K562 (cell line): ENCODE results near the gene ALKBH3. TPM values are rescaled to one million over a fixed set of nuclear protein-coding genes. Genes with fewer than 3 reads are reported as not detected.

ENCODE experiments used
- ARNT ChIP-seq, 2 experiments: fragments of 450-650 bp; IDR thresholded peaks; 2 replicates each; pipeline ENCODE4 v1.6.1; 2016; ENCODE audit warnings: mild to moderate bottlenecking in 1 of 2
- CBX3 ChIP-seq, 2 experiments: IDR thresholded peaks; 1 replicate in 1 of 2; 2 replicates in 1 of 2; pipeline ENCODE4 v1.6.1; 2012; ENCODE audit warnings: inconsistent platforms in 2 of 2, low read length in 2 of 2, borderline replicate concordance in 1 of 2, control low read depth in 1 of 2
- CXXC5 ChIP-seq: fragments of 250-450 bp; sonication (Bioruptor Pico); IDR thresholded peaks from 2 replicates; pipeline ENCODE4 v1.8.0; 2022; ENCODE audit warnings: inconsistent platforms, mild to moderate bottlenecking, moderate library complexity
- GTF2F1 ChIP-seq: IDR thresholded peaks from 2 replicates; pipeline ENCODE4 v1.6.1; 2011; ENCODE audit warnings: low read depth, low read length, improper control_type of control experiment
- NFATC3 ChIP-seq: fragments of 450-650 bp; IDR thresholded peaks from 2 replicates; pipeline ENCODE4 v1.6.1; 2017; ENCODE audit warnings: mild to moderate bottlenecking
- NR2C1 ChIP-seq, 2 experiments: fragments of 450-650 bp; IDR thresholded peaks; 2 replicates each; pipeline ENCODE4 v1.6.1; 2017; ENCODE audit warnings: mild to moderate bottlenecking in 2 of 2, antibody characterized with exemption in 1 of 2, inconsistent platforms in 1 of 2, missing compliant biosample characterization in 1 of 2, missing genetic modification characterization in 1 of 2
- STAT5A ChIP-seq: IDR thresholded peaks from 2 replicates; pipeline ENCODE4 v1.6.1; 2012; ENCODE audit warnings: low read length, inconsistent platforms, borderline replicate concordance
- ZKSCAN1 ChIP-seq: fragments of 150-350 bp; IDR thresholded peaks from 2 replicates; pipeline ENCODE4 v1.6.1; 2016; ENCODE audit warnings: low read depth, low read length
- ZKSCAN3 ChIP-seq: fragments of 250-450 bp; sonication (Bioruptor Pico); IDR thresholded peaks from 2 replicates; pipeline ENCODE4 v1.4.0; 2020
- ZNF197 ChIP-seq: fragments of 200-800 bp; sonication (Bioruptor generic); IDR thresholded peaks from 2 replicates; pipeline ENCODE4 v1.6.1; 2016; ENCODE audit warnings: low read depth, missing genetic modification characterization, missing compliant biosample characterization
- ZNF589 ChIP-seq: fragments of 200-800 bp; sonication (Bioruptor generic); IDR thresholded peaks from 2 replicates; pipeline ENCODE4 v1.6.1; 2016; ENCODE audit warnings: low read depth, missing genetic modification characterization, missing compliant biosample characterization
- polyA plus RNA-seq, 8 experiments: library from polyadenylated mRNA; depleted of rRNA in 4 of 8; stranded (reverse) in 5 of 8; unstranded in 3 of 8; fragments of >200 nt; fragmentation: Nextera tagmentation in 2 of 8; fragmentation: Illumina TruSeq in 1 of 8; extraction: Ambion mirVana in 2 of 8; extraction: Trizol in 1 of 8; gene quantifications; 2 replicates each; pipeline versions ENCODE4 v1.2.1 to v1.2.3, GENCODE V29; 2011 to 2014; ENCODE audit warnings: inconsistent platforms in 1 of 8, missing spikeins in 1 of 8
- total RNA-seq, 7 experiments: library from RNA; depleted of rRNA in 6 of 7; stranded (reverse); fragments of >200 nt in 6 of 7; fragmentation: Illumina TruSeq in 2 of 7; extraction: Trizol in 2 of 7; gene quantifications; 2 replicates each; pipeline versions ENCODE4 v1.2.1 to v1.2.3, GENCODE V29; 2011 to 2021; ENCODE audit warnings: low replicate concordance in 1 of 7
- TF ChIP-seq, protein P1 (sequence below), 2 experiments: fragments of 450-650 bp; formaldehyde crosslinking in 1 of 2; IDR thresholded peaks; 2 replicates each; pipeline versions ENCODE4 v1.4.0 to v1.6.1; 2014 to 2020; ENCODE audit warnings: mild to moderate bottlenecking in 2 of 2, borderline replicate concordance in 1 of 2, low read depth in 1 of 2
- TF ChIP-seq, protein P2 (sequence below): sonication (generic); formaldehyde crosslinking; IDR thresholded peaks from 2 replicates; pipeline ENCODE4 v1.9.0; 2022; ENCODE audit warnings: mild to moderate bottlenecking, missing genetic modification reagents
- TF ChIP-seq, protein P3 (sequence below): fragments of 450-650 bp; formaldehyde crosslinking; IDR thresholded peaks from 2 replicates; pipeline ENCODE4 v1.4.0; 2020; ENCODE audit warnings: mild to moderate bottlenecking, mixed read lengths
- TF ChIP-seq, protein P4 (sequence below): sonication (generic); formaldehyde crosslinking; IDR thresholded peaks from 2 replicates; pipeline ENCODE4 v1.8.0; 2022; ENCODE audit warnings: mild to moderate bottlenecking, missing genetic modification reagents

Gene ALKBH3
- total and polyA plus RNA-seq, 9 of the 15 experiments (the other 6 are each of a cell fraction or from before 2014, with no cell fraction given), result 16.0 to 49.9 (median 36.5) TPM

DNA sequence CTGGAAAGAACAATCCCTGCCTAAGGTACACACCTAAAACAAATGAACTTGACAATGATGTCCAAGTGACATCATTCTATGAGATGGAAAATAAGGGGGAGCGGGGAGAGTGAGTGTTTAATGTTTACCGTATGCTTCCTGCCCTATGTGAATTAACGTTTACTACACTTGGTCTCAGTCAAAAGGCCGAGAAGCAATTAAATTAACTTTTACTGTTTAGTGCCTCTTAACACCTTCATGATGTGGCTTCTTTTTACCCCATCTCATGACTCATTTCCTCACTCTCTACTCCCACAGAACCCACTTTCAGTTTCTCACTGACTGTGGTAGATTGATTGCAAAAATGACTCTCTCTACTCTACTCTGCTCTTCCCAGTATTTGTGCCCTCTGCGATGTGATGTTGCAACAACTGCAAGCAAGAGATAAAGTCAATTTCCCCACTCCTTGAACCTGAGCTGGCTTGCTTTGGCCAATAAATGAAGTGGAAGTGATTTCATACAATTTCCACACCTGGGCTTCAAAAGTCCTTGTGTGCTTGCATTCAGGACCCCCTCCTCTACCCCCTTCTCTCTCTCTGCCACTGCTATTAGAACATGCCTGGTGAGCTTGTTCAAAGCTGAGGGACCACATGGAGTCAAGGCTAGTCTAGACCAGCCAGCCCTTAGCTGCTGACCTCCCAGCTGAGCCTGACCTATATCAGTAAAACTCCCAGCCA, 11.6 kb upstream of the ALKBH3 start (continued):
- TF ChIP-seq, protein P1, sequence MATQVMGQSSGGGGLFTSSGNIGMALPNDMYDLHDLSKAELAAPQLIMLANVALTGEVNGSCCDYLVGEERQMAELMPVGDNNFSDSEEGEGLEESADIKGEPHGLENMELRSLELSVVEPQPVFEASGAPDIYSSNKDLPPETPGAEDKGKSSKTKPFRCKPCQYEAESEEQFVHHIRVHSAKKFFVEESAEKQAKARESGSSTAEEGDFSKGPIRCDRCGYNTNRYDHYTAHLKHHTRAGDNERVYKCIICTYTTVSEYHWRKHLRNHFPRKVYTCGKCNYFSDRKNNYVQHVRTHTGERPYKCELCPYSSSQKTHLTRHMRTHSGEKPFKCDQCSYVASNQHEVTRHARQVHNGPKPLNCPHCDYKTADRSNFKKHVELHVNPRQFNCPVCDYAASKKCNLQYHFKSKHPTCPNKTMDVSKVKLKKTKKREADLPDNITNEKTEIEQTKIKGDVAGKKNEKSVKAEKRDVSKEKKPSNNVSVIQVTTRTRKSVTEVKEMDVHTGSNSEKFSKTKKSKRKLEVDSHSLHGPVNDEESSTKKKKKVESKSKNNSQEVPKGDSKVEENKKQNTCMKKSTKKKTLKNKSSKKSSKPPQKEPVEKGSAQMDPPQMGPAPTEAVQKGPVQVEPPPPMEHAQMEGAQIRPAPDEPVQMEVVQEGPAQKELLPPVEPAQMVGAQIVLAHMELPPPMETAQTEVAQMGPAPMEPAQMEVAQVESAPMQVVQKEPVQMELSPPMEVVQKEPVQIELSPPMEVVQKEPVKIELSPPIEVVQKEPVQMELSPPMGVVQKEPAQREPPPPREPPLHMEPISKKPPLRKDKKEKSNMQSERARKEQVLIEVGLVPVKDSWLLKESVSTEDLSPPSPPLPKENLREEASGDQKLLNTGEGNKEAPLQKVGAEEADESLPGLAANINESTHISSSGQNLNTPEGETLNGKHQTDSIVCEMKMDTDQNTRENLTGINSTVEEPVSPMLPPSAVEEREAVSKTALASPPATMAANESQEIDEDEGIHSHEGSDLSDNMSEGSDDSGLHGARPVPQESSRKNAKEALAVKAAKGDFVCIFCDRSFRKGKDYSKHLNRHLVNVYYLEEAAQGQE (IDR thresholded peaks at IDR 0.05; ENCODE audit: borderline replicate concordance), result peak; percentile 17; the same call in 1 of the 2 replicates
- TF ChIP-seq, protein P1 (CRISPR knock-in tag; IDR thresholded peaks at IDR 0.05; ENCODE audit: low read depth), result no peak
- TF ChIP-seq GTF2F1 (no peak), CXXC5 (CRISPR knock-in tag) (peak; percentile 70), NFATC3 (peak; percentile 54; the same call in 1 of the 2 replicates), ARNT (IDR thresholded peaks at IDR 0.05) (peak; percentile 43 to 89; a peak in 3 of 4 replicates), CBX3 (IDR thresholded peaks at IDR 0.05; ENCODE audit: borderline replicate concordance in 1 of 2, low read length in 2 of 2) (peak in 1 of 2 experiments; percentile 61; a peak in 2 of 3 replicates), NR2C1 (IDR thresholded peaks at IDR 0.05) (no peak), NR2C1 (tag; IDR thresholded peaks at IDR 0.05) (peak; percentile 64), STAT5A (peak; percentile 91), ZKSCAN1 (no peak), ZNF197 (0 out of 2 replicates have a peak, but pooled peaks have one; percentile 40), ZNF589 (CRISPR knock-in tag) (peak; percentile 88; the same call in 1 of the 2 replicates), ZKSCAN3 (CRISPR knock-in tag) (no peak)
- TF ChIP-seq, protein P2, sequence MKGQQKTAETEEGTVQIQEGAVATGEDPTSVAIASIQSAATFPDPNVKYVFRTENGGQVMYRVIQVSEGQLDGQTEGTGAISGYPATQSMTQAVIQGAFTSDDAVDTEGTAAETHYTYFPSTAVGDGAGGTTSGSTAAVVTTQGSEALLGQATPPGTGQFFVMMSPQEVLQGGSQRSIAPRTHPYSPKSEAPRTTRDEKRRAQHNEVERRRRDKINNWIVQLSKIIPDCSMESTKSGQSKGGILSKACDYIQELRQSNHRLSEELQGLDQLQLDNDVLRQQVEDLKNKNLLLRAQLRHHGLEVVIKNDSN (CRISPR knock-in tag), result no peak
- TF ChIP-seq, protein P3, sequence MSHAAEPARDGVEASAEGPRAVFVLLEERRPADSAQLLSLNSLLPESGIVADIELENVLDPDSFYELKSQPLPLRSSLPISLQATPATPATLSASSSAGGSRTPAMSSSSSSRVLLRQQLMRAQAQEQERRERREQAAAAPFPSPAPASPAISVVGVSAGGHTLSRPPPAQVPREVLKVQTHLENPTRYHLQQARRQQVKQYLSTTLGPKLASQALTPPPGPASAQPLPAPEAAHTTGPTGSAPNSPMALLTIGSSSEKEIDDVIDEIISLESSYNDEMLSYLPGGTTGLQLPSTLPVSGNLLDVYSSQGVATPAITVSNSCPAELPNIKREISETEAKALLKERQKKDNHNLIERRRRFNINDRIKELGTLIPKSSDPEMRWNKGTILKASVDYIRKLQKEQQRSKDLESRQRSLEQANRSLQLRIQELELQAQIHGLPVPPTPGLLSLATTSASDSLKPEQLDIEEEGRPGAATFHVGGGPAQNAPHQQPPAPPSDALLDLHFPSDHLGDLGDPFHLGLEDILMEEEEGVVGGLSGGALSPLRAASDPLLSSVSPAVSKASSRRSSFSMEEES (CRISPR knock-in tag), result no peak
- TF ChIP-seq, protein P4, sequence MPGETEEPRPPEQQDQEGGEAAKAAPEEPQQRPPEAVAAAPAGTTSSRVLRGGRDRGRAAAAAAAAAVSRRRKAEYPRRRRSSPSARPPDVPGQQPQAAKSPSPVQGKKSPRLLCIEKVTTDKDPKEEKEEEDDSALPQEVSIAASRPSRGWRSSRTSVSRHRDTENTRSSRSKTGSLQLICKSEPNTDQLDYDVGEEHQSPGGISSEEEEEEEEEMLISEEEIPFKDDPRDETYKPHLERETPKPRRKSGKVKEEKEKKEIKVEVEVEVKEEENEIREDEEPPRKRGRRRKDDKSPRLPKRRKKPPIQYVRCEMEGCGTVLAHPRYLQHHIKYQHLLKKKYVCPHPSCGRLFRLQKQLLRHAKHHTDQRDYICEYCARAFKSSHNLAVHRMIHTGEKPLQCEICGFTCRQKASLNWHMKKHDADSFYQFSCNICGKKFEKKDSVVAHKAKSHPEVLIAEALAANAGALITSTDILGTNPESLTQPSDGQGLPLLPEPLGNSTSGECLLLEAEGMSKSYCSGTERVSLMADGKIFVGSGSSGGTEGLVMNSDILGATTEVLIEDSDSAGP (CRISPR knock-in tag), result no peak
